Mesenchymal stem cell (in vitro differentiated cells and primary cell): Measurements from ENCODE around the gene SUN5.
A peak's percentile ranks its signal among the peaks of the same experiment; 100 is the strongest.
"Not testable (repeated sequence)": the region's sequence is repeated elsewhere in the genome, so short reads cannot be mapped to it uniquely, and the experiment has no call there.

Experiments used
- DNase-seq: peaks from one replicate; pipeline ENCODE4 v3.0.0-alpha.2; 2013
- H2AFZ ChIP-seq: one replicate; pipeline ENCODE4 v1.6.1; 2013; ENCODE audit warnings: low read depth, mild to moderate bottlenecking, control low read depth, inconsistent platforms, low read length, moderate library complexity
- H2AK5ac ChIP-seq: 2 replicates; pipeline ENCODE4 v1.6.1; 2013; ENCODE audit warnings: low read length, moderate library complexity, mild to moderate bottlenecking, inconsistent platforms; ENCODE audit not compliant: severe bottlenecking
- H2BK120ac ChIP-seq: one replicate; pipeline ENCODE4 v1.6.1; 2013; ENCODE audit warnings: low read depth, mild to moderate bottlenecking, inconsistent platforms, low read length, moderate library complexity
- H2BK12ac ChIP-seq, 2 experiments: one replicate each; pipeline ENCODE4 v1.6.1; 2013; ENCODE audit warnings: inconsistent platforms in 2 of 2, low read length in 2 of 2, mild to moderate bottlenecking in 2 of 2, moderate library complexity in 2 of 2, control low read depth in 1 of 2
- H2BK15ac ChIP-seq: one replicate; pipeline ENCODE4 v1.6.1; 2013; ENCODE audit warnings: mild to moderate bottlenecking, low read depth, inconsistent platforms; ENCODE audit not compliant: poor library complexity, severe bottlenecking
- H2BK5ac ChIP-seq: 2 replicates; pipeline ENCODE4 v1.6.1; 2013; ENCODE audit warnings: low read depth, mild to moderate bottlenecking, low read length, control low read depth, inconsistent platforms; ENCODE audit not compliant: poor library complexity, severe bottlenecking
- H3K14ac ChIP-seq, 2 experiments: one replicate each; pipeline ENCODE4 v1.6.1; 2013; ENCODE audit warnings: inconsistent platforms in 2 of 2, low read length in 2 of 2, control low read depth in 1 of 2, mild to moderate bottlenecking in 1 of 2, moderate library complexity in 1 of 2
- H3K18ac ChIP-seq, 2 experiments: one replicate each; pipeline ENCODE4 v1.6.1; 2013; ENCODE audit warnings: inconsistent platforms in 2 of 2, low read length in 2 of 2, control low read depth in 1 of 2, low read depth in 1 of 2, mild to moderate bottlenecking in 1 of 2
- H3K23ac ChIP-seq, 2 experiments: one replicate each; pipeline ENCODE4 v1.6.1; 2013; ENCODE audit warnings: inconsistent platforms in 2 of 2, low read length in 2 of 2, mild to moderate bottlenecking in 2 of 2, moderate library complexity in 2 of 2, control low read depth in 1 of 2
- H3K27ac ChIP-seq: 2 replicates; pipeline ENCODE4 v1.5.1; 2013; ENCODE audit warnings: mild to moderate bottlenecking, moderate library complexity, low read length, control low read depth, inconsistent platforms; ENCODE audit not compliant: poor library complexity, severe bottlenecking
- H3K27me3 ChIP-seq, 2 experiments: 2 replicates each; pipeline versions ENCODE4 v1.6.1 to v1.7.0; 2013; ENCODE audit warnings: low read length in 2 of 2, mild to moderate bottlenecking in 2 of 2, moderate library complexity in 2 of 2, control low read depth in 1 of 2, inconsistent platforms in 1 of 2; ENCODE audit not compliant: control insufficient read depth in 1 of 2, insufficient read depth in 1 of 2
- H3K36me3 ChIP-seq, 2 experiments: 2 replicates each; pipeline versions ENCODE4 v1.6.1 to v1.7.0; 2013; ENCODE audit warnings: low read length in 2 of 2, control low read depth in 1 of 2, inconsistent platforms in 1 of 2, low read depth in 1 of 2, mild to moderate bottlenecking in 1 of 2; ENCODE audit not compliant: insufficient read depth in 2 of 2, control insufficient read depth in 1 of 2
- H3K4ac ChIP-seq, 2 experiments: one replicate each; pipeline ENCODE4 v1.6.1; 2013; ENCODE audit warnings: inconsistent platforms in 2 of 2, low read length in 2 of 2, mild to moderate bottlenecking in 2 of 2, moderate library complexity in 2 of 2, control low read depth in 1 of 2, low read depth in 1 of 2
- H3K4me1 ChIP-seq: 2 replicates; pipeline ENCODE4 v1.6.1; 2013; ENCODE audit warnings: low read depth, low read length, control low read depth; ENCODE audit not compliant: control insufficient read depth, insufficient read depth
- H3K4me2 ChIP-seq: 2 replicates; pipeline ENCODE4 v1.6.1; 2013; ENCODE audit warnings: low read length, mild to moderate bottlenecking, inconsistent platforms; ENCODE audit not compliant: poor library complexity, severe bottlenecking
- H3K4me3 ChIP-seq, 2 experiments: 2 replicates each; pipeline versions ENCODE4 v1.5.1 to v1.7.0; 2013; ENCODE audit warnings: low read length in 2 of 2, mild to moderate bottlenecking in 2 of 2, control low read depth in 1 of 2, low read depth in 1 of 2; ENCODE audit not compliant: insufficient read depth in 1 of 2
- H3K79me1 ChIP-seq: replicated peaks from 2 replicates; pipeline ENCODE4 v1.6.1; 2013; ENCODE audit warnings: mild to moderate bottlenecking, control low read depth, low read length, inconsistent platforms; ENCODE audit not compliant: poor library complexity, severe bottlenecking
- H3K9ac ChIP-seq: 2 replicates; pipeline ENCODE4 v1.7.0; 2013; ENCODE audit warnings: mild to moderate bottlenecking, low read length, moderate library complexity
- H3K9me3 ChIP-seq: 2 replicates; pipeline ENCODE4 v1.7.0; 2013; ENCODE audit warnings: mild to moderate bottlenecking, low read length; ENCODE audit not compliant: control insufficient read depth
- H4K8ac ChIP-seq: one replicate; pipeline ENCODE4 v1.6.1; 2013; ENCODE audit warnings: inconsistent platforms, mild to moderate bottlenecking, low read length, moderate library complexity
- H4K91ac ChIP-seq: one replicate; pipeline ENCODE4 v1.6.1; 2013; ENCODE audit warnings: mild to moderate bottlenecking, low read length, inconsistent platforms
- WGBS: methylation state at CpG from one replicate; pipeline ENCODE4 v1.1.7; 2013; ENCODE audit warnings: mixed read lengths; 5-methylcytosine and 5-hydroxymethylcytosine counted together

The SUN5 gene

GRCh38 chr20:33045129-33045721, 41.0 kb upstream of the SUN5 start:
- not testable (repeated sequence) for H2BK15ac ChIP-seq, H3K27me3 ChIP-seq, DNase-seq, H3K27ac ChIP-seq, H3K4me3 ChIP-seq, H3K4me2 ChIP-seq, H3K9ac ChIP-seq, H3K36me3 ChIP-seq, H2AFZ ChIP-seq, H3K14ac ChIP-seq, H3K23ac ChIP-seq, H3K4me1 ChIP-seq, H2BK5ac ChIP-seq, H3K9me3 ChIP-seq, H3K4ac ChIP-seq, H2BK120ac ChIP-seq, H4K8ac ChIP-seq, H3K79me1 ChIP-seq, H2AK5ac ChIP-seq, H3K18ac ChIP-seq, H2BK12ac ChIP-seq, H4K91ac ChIP-seq
- WGBS: 77% methylated on average over 15 of the region's 15 CpGs

- Histone ChIP-seq H3K4ac (no peak overlapping the region), H3K27me3 (peaks cover 0 to 23% of the 10 kb centered on the region in 2 experiments), H2BK5ac (no peak overlapping the region), H2BK15ac (no peak overlapping the region), H3K4me2 (no peak overlapping the region), H2BK12ac (no peak overlapping the region), H3K23ac (no peak overlapping the region), H4K91ac (peak overlapping the region; percentile 46), H2BK120ac (no peak overlapping the region), H3K27ac (no peak overlapping the region), H3K9ac (no peak overlapping the region), H3K79me1 (no peaks in the 10 kb centered on the region), H3K4me1 (no peaks in the 10 kb centered on the region), H2AK5ac (no peak overlapping the region), H2AFZ (no peak overlapping the region), H3K18ac (no peak overlapping the region), H3K9me3 (peaks cover 9% of the 10 kb centered on the region), H4K8ac (no peak overlapping the region), H3K36me3 (no peaks in the 10 kb centered on the region), H3K14ac (no peak overlapping the region), H3K4me3 (no peak overlapping the region)
- DNase-seq: no peak
- WGBS: 50% methylated on average over 1 of the region's 1 CpG
These were observed 39.5 kb upstream of the SUN5 start for GRCh38 chr20:33043731-33044181.

- H3K4me3 ChIP-seq: no peak overlapping the region
- no peak overlapping the region for H4K91ac ChIP-seq
- WGBS: 36% methylated on average over 1 of the region's 2 CpGs
- peaks cover 0 to 27% of the 10 kb centered on the region in 2 experiments for H3K27me3 ChIP-seq
- no peak overlapping the region for H2BK15ac ChIP-seq
- no peak overlapping the region for H3K18ac ChIP-seq
- no peak overlapping the region for H4K8ac ChIP-seq
- no peak overlapping the region for H3K23ac ChIP-seq
- no peak overlapping the region for H3K14ac ChIP-seq
- no peaks in the 10 kb centered on the region for H3K4me1 ChIP-seq
- DNase-seq: no peak
- no peak overlapping the region for H2BK12ac ChIP-seq
- no peak overlapping the region for H3K27ac ChIP-seq
- no peak overlapping the region for H3K4ac ChIP-seq
- no peak overlapping the region for H2BK5ac ChIP-seq
- H3K4me2 ChIP-seq: no peak overlapping the region
- no peaks in the 10 kb centered on the region for H3K36me3 ChIP-seq
- H3K9ac ChIP-seq: no peak overlapping the region
- no peaks in the 10 kb centered on the region for H3K79me1 ChIP-seq
- no peak overlapping the region for H2BK120ac ChIP-seq
- H2AFZ ChIP-seq: no peak overlapping the region
- no peak overlapping the region for H2AK5ac ChIP-seq
- H3K9me3 ChIP-seq: peaks cover 10% of the 10 kb centered on the region
These were observed 38.9 kb upstream of the SUN5 start for GRCh38 chr20:33042983-33043730.

- Histone ChIP-seq H2BK12ac (no peak overlapping the region), H3K4ac (no peak overlapping the region), H4K8ac (no peak overlapping the region), H3K36me3 (no peaks in the 10 kb centered on the region), H2AK5ac (no peak overlapping the region), H4K91ac (no peak overlapping the region), H3K27ac (no peak overlapping the region), H3K9ac (no peak overlapping the region), H3K4me3 (no peak overlapping the region), H2BK5ac (no peak overlapping the region), H3K27me3 (peaks cover 0 to 27% of the 10 kb centered on the region in 2 experiments), H3K4me2 (no peak overlapping the region), H2BK120ac (no peak overlapping the region), H3K9me3 (peaks cover 13% of the 10 kb centered on the region), H3K79me1 (no peaks in the 10 kb centered on the region), H3K14ac (no peak overlapping the region), H3K4me1 (no peaks in the 10 kb centered on the region), H2BK15ac (no peak overlapping the region), H3K23ac (no peak overlapping the region), H2AFZ (no peak overlapping the region), H3K18ac (no peak overlapping the region)
- 83% methylated on average over 3 of the region's 3 CpGs for WGBS
- DNase-seq: no peak
These were observed 38.2 kb upstream of the SUN5 start for GRCh38 chr20:33042430-33042829.
